GM10266 (cell line): ENCODE data around the gene FBXW7.
A peak's percentile ranks its signal among the peaks of the same experiment; 100 is the strongest.

Source experiments
- DNase-seq: peaks from one replicate; pipeline ENCODE4 v3.0.0; 2012; ENCODE audit errors: extremely low spot score
- TF ChIP-seq, protein P1 (sequence below): IDR thresholded peaks from 2 replicates; pipeline ENCODE4 v1.5.1; 2012; ENCODE audit warnings: mild to moderate bottlenecking, low read depth; ENCODE audit not compliant: control insufficient read depth, insufficient read depth; ENCODE audit errors: missing control alignments

FBXW7 gene

DNA sequence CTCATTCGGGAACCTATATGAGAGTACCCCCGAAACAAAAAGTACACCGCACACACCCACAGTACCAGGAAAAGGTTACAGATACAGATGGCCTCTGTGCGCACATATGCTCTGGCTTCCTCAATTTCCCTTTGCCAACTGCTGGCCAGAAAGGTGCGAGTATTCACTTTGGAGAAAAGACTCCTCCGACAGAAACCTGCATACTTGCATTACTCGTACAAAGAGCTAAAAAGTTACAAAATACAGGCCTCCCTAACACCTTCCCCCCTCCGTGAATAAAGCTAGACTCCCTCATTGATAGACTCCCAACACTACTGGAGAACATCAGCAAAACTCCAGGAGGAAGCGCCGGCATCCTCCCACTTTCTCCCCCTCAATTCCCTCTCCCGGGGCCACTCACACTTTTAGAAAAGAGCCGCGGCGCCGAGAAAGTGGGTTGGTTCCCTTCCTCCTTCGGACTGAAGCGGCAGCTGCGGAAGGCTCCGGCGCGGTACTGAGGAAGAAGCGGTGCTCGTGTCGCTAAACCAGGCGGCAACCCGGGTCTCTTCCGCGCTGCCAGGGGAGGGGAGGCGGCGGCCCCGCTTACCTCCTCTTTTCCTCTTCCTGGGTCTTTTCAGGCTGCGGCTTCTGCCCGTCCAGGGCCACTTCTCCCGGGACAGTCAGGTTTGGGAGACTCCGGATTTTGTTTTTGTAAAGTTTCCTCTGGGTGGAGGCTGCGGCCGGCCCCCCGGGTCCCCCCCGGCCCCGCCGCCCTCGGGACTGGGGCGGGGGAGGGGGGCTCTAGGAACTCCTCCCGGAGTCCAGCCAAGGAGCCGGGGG is 1.1 kb downstream of the FBXW7 start:
- peak; percentile 21 for DNase-seq
- TF ChIP-seq, protein P1, sequence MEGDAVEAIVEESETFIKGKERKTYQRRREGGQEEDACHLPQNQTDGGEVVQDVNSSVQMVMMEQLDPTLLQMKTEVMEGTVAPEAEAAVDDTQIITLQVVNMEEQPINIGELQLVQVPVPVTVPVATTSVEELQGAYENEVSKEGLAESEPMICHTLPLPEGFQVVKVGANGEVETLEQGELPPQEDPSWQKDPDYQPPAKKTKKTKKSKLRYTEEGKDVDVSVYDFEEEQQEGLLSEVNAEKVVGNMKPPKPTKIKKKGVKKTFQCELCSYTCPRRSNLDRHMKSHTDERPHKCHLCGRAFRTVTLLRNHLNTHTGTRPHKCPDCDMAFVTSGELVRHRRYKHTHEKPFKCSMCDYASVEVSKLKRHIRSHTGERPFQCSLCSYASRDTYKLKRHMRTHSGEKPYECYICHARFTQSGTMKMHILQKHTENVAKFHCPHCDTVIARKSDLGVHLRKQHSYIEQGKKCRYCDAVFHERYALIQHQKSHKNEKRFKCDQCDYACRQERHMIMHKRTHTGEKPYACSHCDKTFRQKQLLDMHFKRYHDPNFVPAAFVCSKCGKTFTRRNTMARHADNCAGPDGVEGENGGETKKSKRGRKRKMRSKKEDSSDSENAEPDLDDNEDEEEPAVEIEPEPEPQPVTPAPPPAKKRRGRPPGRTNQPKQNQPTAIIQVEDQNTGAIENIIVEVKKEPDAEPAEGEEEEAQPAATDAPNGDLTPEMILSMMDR: no peak

DNA sequence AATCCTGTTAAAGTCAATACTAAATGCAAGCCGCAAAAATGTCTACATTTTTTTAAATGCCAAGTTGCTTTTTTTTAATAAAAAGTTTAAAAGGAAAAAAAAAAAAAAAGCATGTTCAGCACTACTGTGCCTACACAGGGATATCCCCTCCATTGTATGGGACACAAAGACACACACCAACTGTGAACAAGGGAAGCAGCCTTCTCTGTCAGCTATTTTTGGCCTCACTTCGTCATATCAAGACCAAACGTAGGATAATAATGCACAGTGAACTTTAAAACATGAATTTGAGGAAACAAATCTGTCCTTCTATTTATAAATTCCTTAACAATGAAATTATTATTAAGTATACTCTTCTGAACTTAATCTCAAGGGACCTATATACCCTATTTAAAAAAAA is 4.4 kb downstream of the FBXW7 start:
- TF ChIP-seq, protein P1: no peak
- peak; percentile 42 for DNase-seq

DNA sequence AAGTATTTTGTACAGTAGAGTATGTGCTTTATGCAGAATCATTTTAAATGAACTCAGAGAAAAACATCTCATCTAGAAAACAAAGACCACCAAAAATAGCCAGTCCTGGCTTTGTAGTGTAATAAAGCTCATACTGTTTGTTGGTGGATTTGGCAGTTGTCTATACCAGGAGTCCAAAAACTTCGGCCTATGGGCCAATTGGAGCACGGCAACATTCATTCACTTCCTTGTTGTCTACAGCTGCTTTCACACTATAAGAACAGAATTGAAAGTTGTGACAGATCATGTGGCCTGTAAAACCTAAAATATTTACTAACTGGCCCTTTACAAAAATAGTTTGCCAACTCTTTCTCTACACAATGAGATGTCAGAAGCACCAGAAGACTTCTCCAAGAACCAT is 5.3 kb downstream of the FBXW7 start:
- TF ChIP-seq, protein P1: no peak
- no peak for DNase-seq

DNA sequence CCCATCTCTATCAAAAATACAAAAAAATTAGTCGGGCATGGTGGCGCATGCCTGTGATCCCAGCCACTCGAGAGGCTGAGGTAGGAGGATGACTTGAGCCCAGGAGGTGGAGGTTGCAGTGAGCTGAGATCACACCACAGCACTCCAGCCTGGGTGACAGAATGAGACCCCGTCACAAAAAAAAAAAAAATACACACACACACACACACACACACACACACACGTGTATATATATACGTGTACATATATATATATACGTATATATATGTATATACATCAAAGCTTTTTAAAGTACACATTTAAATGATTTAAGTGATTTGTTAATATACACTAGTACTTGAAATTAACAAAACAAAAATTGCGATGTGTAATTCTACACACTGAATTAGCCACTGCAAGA is 6.0 kb downstream of the FBXW7 start:
- TF ChIP-seq, protein P1: no peak
- DNase-seq: no peak

DNA sequence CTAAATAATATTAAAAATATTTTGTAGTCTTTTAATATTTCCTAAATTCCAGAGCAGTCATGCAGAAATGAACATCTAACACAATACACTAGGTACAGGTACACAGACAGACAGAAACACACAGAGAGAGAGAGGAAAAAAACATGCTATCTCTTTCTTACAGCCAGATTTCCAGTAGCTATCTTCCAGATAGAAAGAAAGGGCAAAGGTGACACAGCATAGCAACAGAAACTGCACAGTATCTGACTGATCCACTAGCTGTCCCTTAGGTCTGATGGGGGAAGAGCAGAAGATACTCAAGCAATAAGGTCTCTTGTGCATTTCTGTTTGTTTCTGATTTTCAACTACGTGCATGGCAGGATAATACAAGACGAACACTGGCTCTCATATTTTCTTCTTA is 7.8 kb downstream of the FBXW7 start:
- TF ChIP-seq, protein P1: no peak
- DNase-seq: no peak

DNA sequence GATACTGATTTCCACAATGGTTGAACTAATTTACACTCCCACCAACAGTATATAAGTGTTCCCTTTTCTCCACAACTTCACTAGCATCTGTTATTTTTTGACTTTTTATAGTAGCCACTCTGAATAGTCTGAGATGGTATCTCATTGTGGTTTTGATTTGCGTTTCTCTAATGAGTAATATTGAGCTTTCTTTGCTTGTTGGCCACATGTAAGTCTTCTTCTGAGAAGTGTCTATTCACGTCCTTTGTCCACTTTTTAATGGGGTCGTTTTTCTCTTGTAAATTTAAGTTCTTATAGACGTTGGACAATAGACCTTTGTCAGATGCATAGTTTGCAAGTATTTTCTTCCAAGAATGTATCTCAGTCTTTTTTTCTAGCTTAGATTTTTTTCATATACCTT is 10.0 kb downstream of the FBXW7 start:
- DNase-seq: no peak
- TF ChIP-seq, protein P1: no peak

DNA sequence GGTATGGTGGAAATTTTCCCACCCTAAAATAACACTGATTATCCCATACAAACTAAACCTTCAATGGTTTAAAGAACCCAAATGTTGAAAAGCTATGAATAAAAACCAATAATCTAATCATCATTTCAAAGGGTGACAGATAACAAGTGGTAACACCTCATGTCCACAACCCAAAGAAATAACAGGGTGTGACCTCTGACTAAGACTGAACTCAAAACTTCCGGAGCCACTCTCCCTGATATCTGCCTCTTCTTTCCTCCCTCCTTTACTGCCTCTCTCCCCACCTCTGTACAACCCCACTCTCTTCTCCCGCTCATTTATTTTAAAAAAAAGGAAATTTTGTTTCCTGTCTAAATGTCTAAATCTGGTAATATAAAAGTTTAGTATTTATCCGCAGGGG is 11.5 kb downstream of the FBXW7 start:
- DNase-seq: no peak
- TF ChIP-seq, protein P1: no peak
